Activated CD4-positive, alpha-beta memory T cell treated with anti-CD3 and anti-CD28 coated beads, Interleukin-2, amount 10 ng/mL, durations not matched to agents 7 days and 5 days (primary cell): ENCODE measurements around the gene SNIP1. TPM values are rescaled to one million over a fixed set of nuclear protein-coding genes. Genes with fewer than 3 reads are reported as not detected.
A peak's percentile ranks its signal among the peaks of the same experiment; 100 is the strongest.
"Not testable (repeated sequence)": the region's sequence is repeated elsewhere in the genome, so short reads cannot be mapped to it uniquely, and the experiment has no call there.

ENCODE experiments used
- CTCF ChIA-PET: fragments of 350-600 bp; sonication (Branson Sonifier 250); formaldehyde crosslinking; loops from one replicate; lab custom pipeline; 2021; ENCODE audit warnings: antibody characterized with exemption, inconsistent platforms; lab: Charles Lee
- POLR2A ChIA-PET: fragments of 350-600 bp; sonication (Branson Sonifier 250); formaldehyde crosslinking; loops from one replicate; lab custom pipeline; 2021; ENCODE audit warnings: antibody characterized with exemption; lab: Charles Lee
- DNase-seq: peaks from one replicate; pipeline ENCODE4 v3.0.0-alpha.2; 2020
- H3K27ac Mint-ChIP-seq: one replicate; pipeline ENCODE4 v1.8.0; 2021; ENCODE audit warnings: mild to moderate bottlenecking, mixed read lengths
- H3K27me3 Mint-ChIP-seq: one replicate; pipeline ENCODE4 v1.8.0; 2021; ENCODE audit warnings: mixed read lengths
- H3K36me3 Mint-ChIP-seq: one replicate; pipeline ENCODE4 v1.8.0; 2021; ENCODE audit warnings: low read depth, mixed read lengths
- H3K4me1 Mint-ChIP-seq: one replicate; pipeline ENCODE4 v1.8.0; 2021; ENCODE audit warnings: mixed read lengths
- H3K4me3 Mint-ChIP-seq: one replicate; pipeline ENCODE4 v1.8.0; 2021; ENCODE audit warnings: mild to moderate bottlenecking, mixed read lengths
- H3K9me3 Mint-ChIP-seq: one replicate; pipeline ENCODE4 v1.8.0; 2021; ENCODE audit warnings: mixed read lengths
- total RNA-seq, 2 experiments: library from RNA; stranded (reverse); gene quantifications; one replicate each; pipeline ENCODE4 v1.2.3, GENCODE V29; 2021

The SNIP1 gene
- total RNA-seq, 2 experiments from 2014 or later, result 24.2 to 25.9 TPM

DNA sequence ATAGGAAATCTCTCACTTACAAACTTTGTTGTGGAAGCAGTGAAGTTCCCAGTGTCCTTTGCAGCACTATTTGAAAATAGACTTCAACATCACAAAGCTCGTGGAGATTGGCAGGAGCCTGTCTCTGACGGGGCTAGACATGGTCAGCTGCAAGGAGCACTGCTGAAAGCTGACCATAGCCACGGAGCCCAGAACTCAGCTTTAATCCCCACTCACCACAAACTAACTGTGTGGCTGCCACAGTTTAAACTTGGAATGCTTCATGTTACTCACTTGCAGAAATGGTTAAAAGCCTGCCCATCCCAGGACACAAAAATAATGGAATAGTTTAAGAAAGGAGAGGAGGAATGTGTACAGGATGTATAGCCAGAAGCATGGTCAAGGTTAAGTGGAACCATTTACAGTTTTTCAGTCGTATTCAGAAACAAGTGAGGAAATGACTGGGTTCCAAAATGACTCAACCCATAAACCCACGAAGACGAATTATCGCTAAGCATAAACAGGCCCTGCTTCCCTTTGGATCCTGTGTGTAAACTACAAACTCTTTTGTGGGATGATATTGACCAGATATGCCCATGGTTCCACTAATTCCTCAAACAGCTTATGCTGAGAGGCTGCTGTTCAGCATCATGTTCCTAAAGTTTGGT lies 20.9 kb upstream of the SNIP1 start:
- Mint-ChIP-seq H3K36me3 (peaks cover 80% of the 10 kb centered on the region), H3K9me3 (no peaks in the 10 kb centered on the region), H3K27ac (peak overlapping the region; percentile 60), H3K4me1 (peaks cover 71% of the 10 kb centered on the region), H3K4me3 (no peak overlapping the region), H3K27me3 (no peaks in the 10 kb centered on the region)
- DNase-seq, result no peak
- ChIA-PET POLR2A (interaction anchor here (0.7 to 2.6 kb wide), 5 partner anchors 19 to 118 kb away, joined by 3 to 12 read pairs (median 5); partner anchors contain the start of genes CDCA8, GNL2, SNIP1 and ZC3H12A), CTCF (interaction anchor here (1.0 to 2.3 kb wide), 2 partner anchors 88 to 285 kb away, joined by 3 to 6 read pairs; partner anchors contain the start of gene MTF1)

GRCh38 chr1:37570528-37571334 lies 16.6 kb upstream of the SNIP1 start:
- POLR2A ChIA-PET, result interaction anchor here (1.6 to 2.5 kb wide), 2 partner anchors 56 to 96 kb away, joined by 4 to 7 read pairs; partner anchors contain the start of genes MEAF6 and ZC3H12A
- Mint-ChIP-seq H3K4me3 (no peak overlapping the region), H3K36me3 (peaks cover 91% of the 10 kb centered on the region), H3K9me3 (no peaks in the 10 kb centered on the region), H3K27ac (peak overlapping the region; percentile 80), H3K27me3 (no peaks in the 10 kb centered on the region), H3K4me1 (peaks cover 56% of the 10 kb centered on the region)
- CTCF ChIA-PET, result interaction anchor here (1.2 kb wide), 1 partner anchor 111 kb away, joined by 3 read pairs; no protein-coding TSS in a partner anchor
- DNase-seq, result no peak

DNA sequence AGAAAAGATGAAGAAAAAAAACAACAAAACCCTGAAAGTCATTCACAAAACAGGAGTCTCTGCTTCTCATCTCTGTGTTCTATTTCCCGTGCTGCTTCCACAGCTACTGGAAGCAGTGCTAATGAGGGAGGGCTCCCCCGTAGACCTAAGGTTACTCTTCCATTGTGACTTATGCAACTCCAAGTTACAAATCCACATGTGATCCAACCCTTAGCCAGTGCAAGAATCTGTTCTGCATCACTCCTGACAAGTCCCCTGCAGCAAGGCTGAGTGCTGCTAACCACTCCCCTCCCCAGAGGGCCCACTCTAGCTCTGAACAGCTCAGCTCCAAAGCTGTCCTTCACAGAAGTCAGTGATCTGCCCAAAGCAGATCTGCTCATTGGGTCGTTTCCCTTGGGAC lies 12.9 kb upstream of the SNIP1 start:
- CTCF ChIA-PET, result no interaction called here
- DNase-seq, result no peak
- Mint-ChIP-seq H3K4me3 (no peak overlapping the region), H3K4me1 (peaks cover 23% of the 10 kb centered on the region), H3K9me3 (no peaks in the 10 kb centered on the region), H3K36me3 (peaks cover 71% of the 10 kb centered on the region), H3K27me3 (no peaks in the 10 kb centered on the region), H3K27ac (no peak overlapping the region)
- POLR2A ChIA-PET, result no interaction called here

DNA sequence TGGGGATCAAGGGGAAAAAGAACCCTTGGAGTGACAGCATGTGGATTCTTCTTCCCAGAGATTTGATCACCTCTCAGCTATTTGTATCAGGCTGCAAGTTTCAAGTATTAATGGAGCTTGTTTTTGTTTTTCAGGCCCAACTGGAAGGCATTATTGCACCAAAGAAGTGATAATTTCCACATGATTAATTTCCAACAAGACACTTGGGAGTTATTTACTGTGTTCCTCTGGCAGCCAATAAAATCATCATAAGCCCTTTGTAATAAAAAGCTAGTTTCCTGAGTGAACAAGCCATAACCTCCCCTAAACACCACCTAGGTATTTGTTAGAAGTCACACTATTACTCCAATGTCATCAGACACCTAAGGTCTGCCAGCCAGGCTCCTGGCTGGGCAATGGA lies 10.8 kb upstream of the SNIP1 start:
- H3K36me3 Mint-ChIP-seq, result peaks cover 53% of the 10 kb centered on the region
- H3K4me3 Mint-ChIP-seq, result no peak overlapping the region
- DNase-seq, result no peak
- no peaks in the 10 kb centered on the region for H3K9me3 Mint-ChIP-seq
- H3K27me3 Mint-ChIP-seq, result no peaks in the 10 kb centered on the region
- POLR2A ChIA-PET, result interaction anchor here (0.8 to 1.7 kb wide), 3 partner anchors 11 to 112 kb away, joined by 3 to 6 read pairs (median 6); partner anchors contain the start of genes GNL2 and SNIP1
- peaks cover 20% of the 10 kb centered on the region for H3K4me1 Mint-ChIP-seq
- CTCF ChIA-PET, result interaction anchor here (1.0 to 1.8 kb wide), 3 partner anchors 11 to 117 kb away, joined by 3 to 4 read pairs (median 3); partner anchors contain the start of gene SNIP1
- H3K27ac Mint-ChIP-seq, result no peak overlapping the region

DNA sequence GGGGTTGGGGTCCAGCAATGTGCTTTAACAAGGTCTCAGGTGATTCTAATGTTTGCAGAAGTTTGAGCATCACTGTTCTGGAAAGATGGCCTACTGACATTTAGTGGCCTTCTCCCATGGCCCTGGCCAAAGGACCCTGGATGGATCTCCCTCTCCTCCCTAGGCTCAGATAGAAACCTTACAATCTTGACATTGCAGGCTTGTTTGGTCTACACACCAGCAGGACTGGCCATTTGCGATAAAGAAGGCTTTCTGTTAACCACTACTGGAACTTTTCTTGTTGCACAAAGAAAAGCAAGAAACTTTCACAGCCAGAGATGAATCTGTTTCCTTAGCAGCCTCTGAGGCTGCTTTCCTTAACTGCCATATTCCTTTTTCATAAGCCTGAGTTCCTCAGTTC lies 8.9 kb upstream of the SNIP1 start:
- Mint-ChIP-seq H3K9me3 (no peaks in the 10 kb centered on the region), H3K4me3 (no peak overlapping the region), H3K4me1 (peaks cover 16% of the 10 kb centered on the region), H3K27ac (peak overlapping the region; percentile 11), H3K36me3 (peaks cover 34% of the 10 kb centered on the region), H3K27me3 (no peaks in the 10 kb centered on the region)
- no peak for DNase-seq
- ChIA-PET CTCF (interaction anchor here (0.9 to 1.5 kb wide), 4 partner anchors 40 to 119 kb away, joined by 3 to 6 read pairs (median 4); no protein-coding TSS in a partner anchor), POLR2A (interaction anchor here (1.1 to 1.7 kb wide), 4 partner anchors 9 to 297 kb away, joined by 3 to 6 read pairs (median 3); partner anchors contain the start of genes MTF1 and SNIP1)

- peaks cover 20% of the 10 kb centered on the region for H3K4me1 Mint-ChIP-seq
- CTCF ChIA-PET, result interaction anchor here (0.8 to 0.9 kb wide), 4 partner anchors 47 to 122 kb away, joined by 3 to 4 read pairs (median 4); partner anchors contain the start of gene MEAF6
- peak overlapping the region; percentile 64 for H3K27ac Mint-ChIP-seq
- POLR2A ChIA-PET, result no interaction called here
- peak; percentile 50 for DNase-seq
- no peaks in the 10 kb centered on the region for H3K9me3 Mint-ChIP-seq
- H3K36me3 Mint-ChIP-seq, result peaks cover 19% of the 10 kb centered on the region
- H3K27me3 Mint-ChIP-seq, result no peaks in the 10 kb centered on the region
- no peak overlapping the region for H3K4me3 Mint-ChIP-seq
Measured at GRCh38 chr1:37561133-37562132, 7.3 kb upstream of the SNIP1 start.

DNA sequence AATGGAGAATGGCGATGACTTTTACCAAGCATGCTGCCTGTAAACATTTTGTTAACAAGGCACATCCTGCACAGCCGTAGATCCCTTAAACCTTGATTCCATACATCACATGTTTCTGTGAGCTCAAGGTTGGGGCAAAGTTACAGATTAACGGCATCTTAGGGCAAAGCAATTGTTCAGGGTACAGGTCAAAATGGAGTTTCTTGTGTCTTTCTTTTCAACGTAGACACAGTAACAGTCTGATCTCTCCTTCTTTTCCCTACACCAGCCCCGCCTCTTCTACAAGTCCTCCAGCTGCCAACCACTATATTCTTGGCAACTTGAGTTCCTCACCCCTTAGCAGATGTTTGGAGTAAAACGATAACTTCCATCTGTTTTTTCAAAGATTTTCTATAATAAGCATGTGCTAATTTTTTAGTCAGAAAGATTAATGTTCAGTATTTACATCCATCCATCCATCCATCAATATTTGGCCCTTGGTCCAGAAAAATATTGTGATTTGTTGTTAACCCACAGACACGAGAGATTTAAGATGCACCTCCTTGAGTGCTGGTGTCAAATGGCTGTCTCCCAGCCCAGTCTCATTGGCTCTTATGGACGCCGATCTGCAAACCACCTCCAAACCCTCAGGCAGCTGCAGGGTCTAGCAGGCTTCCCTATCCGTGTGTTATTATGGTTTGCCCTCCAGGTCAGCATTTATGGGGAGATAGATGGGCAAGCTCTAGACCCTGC lies 6.5 kb upstream of the SNIP1 start:
- Mint-ChIP-seq H3K9me3 (no peaks in the 10 kb centered on the region), H3K4me3 (no peak overlapping the region), H3K27me3 (no peaks in the 10 kb centered on the region), H3K36me3 (peaks cover 12% of the 10 kb centered on the region), H3K4me1 (peaks cover 25% of the 10 kb centered on the region), H3K27ac (peak overlapping the region; percentile 64)
- DNase-seq, result no peak
- ChIA-PET POLR2A (no interaction called here), CTCF (interaction anchor here (0.9 kb wide), 2 partner anchors 46 to 123 kb away, joined by 3 to 4 read pairs; partner anchors contain the start of gene MEAF6)

DNA sequence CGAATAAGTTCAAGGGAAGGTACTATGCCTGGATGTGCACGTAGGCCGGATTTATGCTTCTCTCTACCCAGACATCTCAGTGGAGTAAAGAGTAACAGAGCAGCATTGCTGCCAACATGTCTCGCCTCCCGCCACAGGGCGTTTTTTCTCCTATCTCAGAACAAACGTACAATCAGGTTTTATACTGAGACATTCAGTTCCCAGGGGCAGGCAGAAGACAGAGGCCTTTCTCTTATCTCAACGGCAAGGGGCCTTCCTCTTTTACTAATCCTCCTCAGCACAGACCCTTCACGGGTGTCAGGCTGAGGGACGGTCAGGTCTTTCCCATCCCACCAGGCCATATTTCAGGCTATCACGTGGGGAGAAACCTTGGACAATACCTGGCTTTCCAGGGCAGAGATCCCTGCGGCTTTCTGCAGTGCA lies 5.9 kb upstream of the SNIP1 start:
- POLR2A ChIA-PET, CTCF ChIA-PET, DNase-seq, H3K36me3 Mint-ChIP-seq, H3K9me3 Mint-ChIP-seq, H3K4me3 Mint-ChIP-seq, H3K27me3 Mint-ChIP-seq, H3K27ac Mint-ChIP-seq: not testable (repeated sequence)
- H3K4me1 Mint-ChIP-seq, result peaks cover 28% of the 10 kb centered on the region

- Mint-ChIP-seq H3K4me3 (no peak overlapping the region), H3K36me3 (peaks cover 10% of the 10 kb centered on the region), H3K4me1 (peaks cover 36% of the 10 kb centered on the region), H3K27me3 (no peaks in the 10 kb centered on the region), H3K9me3 (peaks cover 2% of the 10 kb centered on the region), H3K27ac (no peak overlapping the region)
- POLR2A ChIA-PET, result no interaction called here
- DNase-seq, result no peak
- CTCF ChIA-PET, result no interaction called here
Measured at GRCh38 chr1:37559080-37559479, 5.0 kb upstream of the SNIP1 start.

- POLR2A ChIA-PET, result no interaction called here
- peaks cover 2% of the 10 kb centered on the region for H3K9me3 Mint-ChIP-seq
- DNase-seq, result no peak
- peaks cover 39% of the 10 kb centered on the region for H3K4me1 Mint-ChIP-seq
- H3K27ac Mint-ChIP-seq, result no peak overlapping the region
- peaks cover 12% of the 10 kb centered on the region for H3K36me3 Mint-ChIP-seq
- H3K27me3 Mint-ChIP-seq, result no peaks in the 10 kb centered on the region
- CTCF ChIA-PET, result interaction anchor here (0.6 kb wide), 1 partner anchor 131 kb away, joined by 4 read pairs; no protein-coding TSS in a partner anchor
- no peak overlapping the region for H3K4me3 Mint-ChIP-seq
Measured at GRCh38 chr1:37558411-37558810, 4.3 kb upstream of the SNIP1 start.

DNA sequence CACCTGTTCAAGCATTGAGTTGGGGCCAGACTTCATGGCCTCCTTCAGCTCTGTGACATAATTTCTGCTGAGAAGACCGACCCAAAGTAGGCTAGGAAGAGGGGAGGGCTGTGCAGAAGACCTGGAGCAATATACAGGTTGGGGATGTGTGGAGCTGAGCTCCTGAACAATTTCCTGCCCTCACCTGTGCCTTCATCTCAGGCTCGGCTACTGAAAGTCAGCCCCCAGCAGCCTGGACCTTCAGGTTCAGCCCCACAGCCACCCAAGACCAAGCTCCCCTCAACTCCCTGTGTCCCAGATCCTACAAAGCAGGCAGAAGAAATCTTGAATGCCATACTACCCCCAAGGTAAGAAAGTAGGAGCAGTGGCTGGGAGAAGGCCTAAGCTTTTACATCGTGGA lies 3.3 kb upstream of the SNIP1 start:
- ChIA-PET CTCF (no interaction called here), POLR2A (interaction anchor here (1.2 kb wide), 1 partner anchor 43 kb away, joined by 3 read pairs; the partner anchor contains the start of gene MEAF6)
- peaks cover 2% of the 10 kb centered on the region for H3K9me3 Mint-ChIP-seq
- no peak overlapping the region for H3K27ac Mint-ChIP-seq
- H3K27me3 Mint-ChIP-seq, result no peaks in the 10 kb centered on the region
- H3K4me3 Mint-ChIP-seq, result no peak overlapping the region
- DNase-seq, result no peak
- H3K36me3 Mint-ChIP-seq, result peaks cover 20% of the 10 kb centered on the region
- H3K4me1 Mint-ChIP-seq, result peaks cover 48% of the 10 kb centered on the region
